UCSD-AML1 (cell line): ENCODE results near the gene EPHB1.

Experiments
- DNase-seq: peaks from one replicate; lab custom pipeline; 2025; ENCODE audit not compliant: unreplicated experiment; lab: John Stamatoyannopoulos, UW

The EPHB1 gene

GRCh38 chr3:134904776-134905646, 110.0 kb downstream of the EPHB1 start:
- no peak for DNase-seq

GRCh38 chr3:134905647-134905935, 110.5 kb downstream of the EPHB1 start:
- no peak for DNase-seq

GRCh38 chr3:134908271-134908670, 113.2 kb downstream of the EPHB1 start:
- DNase-seq = no peak

GRCh38 chr3:134910026-134910425, 115.0 kb downstream of the EPHB1 start:
- DNase-seq = no peak

- DNase-seq = no peak
These were observed 116.8 kb downstream of the EPHB1 start for GRCh38 chr3:134911586-134912548.

GRCh38 chr3:134916276-134916961, 121.4 kb downstream of the EPHB1 start:
- no peak for DNase-seq

- no peak for DNase-seq
These were observed 122.6 kb downstream of the EPHB1 start for GRCh38 chr3:134917631-134918030.

GRCh38 chr3:134918441-134918840, 123.4 kb downstream of the EPHB1 start:
- no peak for DNase-seq

GRCh38 chr3:134922101-134922500, 127.0 kb downstream of the EPHB1 start:
- no peak for DNase-seq

GRCh38 chr3:134922866-134923265, 127.8 kb downstream of the EPHB1 start:
- DNase-seq = no peak

- DNase-seq = no peak
These were observed 128.2 kb downstream of the EPHB1 start for GRCh38 chr3:134923286-134923685.

- no peak for DNase-seq
These were observed 132.5 kb downstream of the EPHB1 start for GRCh38 chr3:134927599-134927998.

GRCh38 chr3:134928392-134928791, 133.3 kb downstream of the EPHB1 start:
- no peak for DNase-seq

GRCh38 chr3:134928819-134929218, 133.8 kb downstream of the EPHB1 start:
- no peak for DNase-seq

GRCh38 chr3:134929976-134930375, 134.9 kb downstream of the EPHB1 start:
- no peak for DNase-seq

GRCh38 chr3:134931045-134931785, 136.2 kb downstream of the EPHB1 start:
- DNase-seq = no peak

- no peak for DNase-seq
These were observed 137.0 kb downstream of the EPHB1 start for GRCh38 chr3:134932035-134932434.

- DNase-seq = no peak
These were observed 138.9 kb downstream of the EPHB1 start for GRCh38 chr3:134933997-134934396.

- DNase-seq = no peak
These were observed 139.9 kb downstream of the EPHB1 start for GRCh38 chr3:134934933-134935332.

- DNase-seq = no peak
These were observed 142.4 kb downstream of the EPHB1 start for GRCh38 chr3:134937256-134938028.
